ENCODE data around the gene UBE3D. TPM values are rescaled to one million over a fixed set of nuclear protein-coding genes. Genes with fewer than 3 reads are reported as not detected.
"Not testable (repeated sequence)": the region's sequence is repeated elsewhere in the genome, so short reads cannot be mapped to it uniquely, and the experiment has no call there.

Gene UBE3D
- total and polyA plus RNA-seq, 3 donors from 2014 or later: 2.4 to 16.4 (median 13.9) TPM

DNA sequence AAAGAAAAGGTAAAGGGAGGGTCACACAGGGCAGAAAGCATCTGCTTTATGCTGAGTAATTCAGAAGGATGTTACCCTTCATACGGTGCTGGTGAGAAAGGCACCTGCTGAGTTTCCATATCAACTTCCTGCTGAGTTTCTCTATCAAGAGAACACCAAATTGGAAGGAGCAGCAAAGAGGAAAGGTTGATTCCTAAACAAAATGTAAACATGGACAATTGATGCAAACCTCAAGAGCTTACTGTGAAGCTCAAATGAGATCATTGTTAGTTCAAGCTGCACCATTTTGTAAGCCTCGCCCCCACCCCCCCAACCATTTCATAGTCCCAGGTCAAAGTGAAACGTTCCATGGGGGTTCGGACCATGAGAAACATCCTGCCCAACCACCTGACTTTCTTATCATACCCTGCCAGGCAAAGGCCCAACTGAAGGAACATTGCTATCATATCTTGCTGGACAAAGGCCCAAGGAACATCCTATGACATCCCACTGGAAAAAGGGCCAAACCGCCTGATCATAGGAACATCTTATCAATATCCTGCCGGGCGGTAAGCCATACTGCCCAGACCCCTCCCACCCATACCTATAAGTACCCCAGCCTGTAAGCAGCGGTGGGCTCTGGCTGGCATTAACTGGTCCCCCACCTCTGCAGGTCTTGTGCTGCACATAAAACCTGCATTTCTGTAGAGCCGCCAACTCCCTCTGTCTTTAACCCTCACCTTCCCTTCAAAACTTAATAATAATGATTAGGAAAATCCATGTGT lies 171.6 kb downstream of the UBE3D start:
- no peaks in the 10 kb centered on the region for H3K27me3 ChIP-seq
- intact Hi-C loops (cut with DNase I; ENCODE audit: low total_unique reads): no loop called here
- no peaks in the 10 kb centered on the region for H3K36me3 ChIP-seq (ENCODE audit: low read depth, missing control alignments)
- no peaks in the 10 kb centered on the region for H3K4me1 ChIP-seq
- TF ChIP-seq, protein P1, sequence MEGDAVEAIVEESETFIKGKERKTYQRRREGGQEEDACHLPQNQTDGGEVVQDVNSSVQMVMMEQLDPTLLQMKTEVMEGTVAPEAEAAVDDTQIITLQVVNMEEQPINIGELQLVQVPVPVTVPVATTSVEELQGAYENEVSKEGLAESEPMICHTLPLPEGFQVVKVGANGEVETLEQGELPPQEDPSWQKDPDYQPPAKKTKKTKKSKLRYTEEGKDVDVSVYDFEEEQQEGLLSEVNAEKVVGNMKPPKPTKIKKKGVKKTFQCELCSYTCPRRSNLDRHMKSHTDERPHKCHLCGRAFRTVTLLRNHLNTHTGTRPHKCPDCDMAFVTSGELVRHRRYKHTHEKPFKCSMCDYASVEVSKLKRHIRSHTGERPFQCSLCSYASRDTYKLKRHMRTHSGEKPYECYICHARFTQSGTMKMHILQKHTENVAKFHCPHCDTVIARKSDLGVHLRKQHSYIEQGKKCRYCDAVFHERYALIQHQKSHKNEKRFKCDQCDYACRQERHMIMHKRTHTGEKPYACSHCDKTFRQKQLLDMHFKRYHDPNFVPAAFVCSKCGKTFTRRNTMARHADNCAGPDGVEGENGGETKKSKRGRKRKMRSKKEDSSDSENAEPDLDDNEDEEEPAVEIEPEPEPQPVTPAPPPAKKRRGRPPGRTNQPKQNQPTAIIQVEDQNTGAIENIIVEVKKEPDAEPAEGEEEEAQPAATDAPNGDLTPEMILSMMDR (IDR thresholded peaks at IDR 0.05): no peak
- TF ChIP-seq POLR2A (IDR thresholded peaks at IDR 0.05): no peak
- no peak overlapping the region for H3K27ac ChIP-seq
- no peaks in the 10 kb centered on the region for H3K9me3 ChIP-seq
- WGBS, 2 donors: 47 to 73% methylated on average over 5 to 9 of the region's 9 CpGs
- DNase-seq: peak; percentile 63
- no peak overlapping the region for H3K4me3 ChIP-seq

DNA sequence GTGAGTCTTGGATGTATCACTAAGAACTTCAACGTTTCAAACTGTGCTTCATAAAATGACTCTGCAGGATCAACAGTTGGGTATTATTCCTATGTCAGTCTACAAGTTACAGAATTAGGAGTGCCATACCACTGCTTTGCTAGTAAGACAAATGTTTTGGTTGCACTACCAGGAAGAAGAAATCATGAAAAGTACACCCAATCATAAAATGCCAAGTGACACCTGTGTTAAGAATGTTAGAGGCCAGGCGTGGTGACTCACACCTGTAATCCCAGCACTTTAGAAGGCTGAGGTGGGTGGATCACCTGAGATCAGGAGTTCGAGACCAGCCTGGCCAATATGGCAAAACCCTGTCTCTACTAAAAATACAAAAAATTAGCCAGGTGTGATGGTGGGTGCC lies 174.1 kb downstream of the UBE3D start:
- intact Hi-C loops (cut with DNase I; ENCODE audit: low total_unique reads); DNase-seq; H3K36me3 ChIP-seq (ENCODE audit: low read depth, missing control alignments); H3K27me3 ChIP-seq; H3K27ac ChIP-seq; H3K9me3 ChIP-seq; H3K4me3 ChIP-seq; H3K4me1 ChIP-seq: not testable (repeated sequence)
- 90% methylated on average over 3 of the region's 3 CpGs for WGBS, 2 donors

DNA sequence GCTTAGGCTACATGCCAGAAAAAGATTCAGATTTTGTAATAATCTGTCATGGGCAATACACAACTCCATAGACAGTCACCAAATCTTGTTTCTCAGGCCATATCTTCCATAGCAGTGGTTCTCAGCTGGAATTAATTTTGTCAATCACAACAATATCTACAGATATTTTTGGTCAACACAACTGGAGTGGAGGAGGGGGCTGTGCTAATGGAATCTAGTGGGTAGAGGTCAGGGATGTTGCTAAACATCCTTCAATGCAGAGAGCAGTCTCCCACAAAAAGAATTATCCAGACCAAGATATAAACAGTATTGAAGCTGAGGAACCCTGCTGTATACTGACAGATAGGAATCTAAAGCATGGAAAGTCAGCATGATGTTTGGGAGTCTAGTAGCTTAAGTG lies 174.6 kb downstream of the UBE3D start:
- intact Hi-C loops (cut with DNase I; ENCODE audit: low total_unique reads): no loop called here
- H3K4me1 ChIP-seq: no peaks in the 10 kb centered on the region
- H3K36me3 ChIP-seq (ENCODE audit: low read depth, missing control alignments): no peaks in the 10 kb centered on the region
- DNase-seq: no peak
- no peak for TF ChIP-seq POLR2A (IDR thresholded peaks at IDR 0.05)
- TF ChIP-seq, protein P1 (IDR thresholded peaks at IDR 0.05): no peak
- no peak overlapping the region for H3K27ac ChIP-seq
- H3K9me3 ChIP-seq: no peaks in the 10 kb centered on the region
- no peaks in the 10 kb centered on the region for H3K27me3 ChIP-seq
- no peak overlapping the region for H3K4me3 ChIP-seq

DNA sequence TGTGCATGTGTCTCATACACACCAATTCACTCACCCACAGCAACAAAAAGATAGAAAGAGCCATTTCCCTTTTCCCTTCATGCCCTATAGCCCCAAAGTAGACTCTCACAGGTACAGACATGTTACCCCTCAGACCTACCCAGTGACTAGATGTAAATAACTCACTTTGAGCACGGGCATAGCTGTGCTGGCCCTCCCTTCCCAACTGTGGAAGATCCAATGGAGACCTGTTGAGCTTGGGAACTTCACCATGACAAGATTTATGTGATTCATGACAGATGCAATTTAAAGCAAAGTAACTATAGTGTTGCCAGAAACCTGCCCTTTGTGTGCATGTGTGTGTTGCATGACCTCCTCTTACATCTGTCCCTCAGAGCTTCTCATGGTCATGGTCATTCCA lies 175.4 kb downstream of the UBE3D start:
- H3K27ac ChIP-seq: no peak overlapping the region
- H3K4me1 ChIP-seq: no peaks in the 10 kb centered on the region
- no peak for TF ChIP-seq POLR2A (IDR thresholded peaks at IDR 0.05)
- TF ChIP-seq, protein P1 (IDR thresholded peaks at IDR 0.05): no peak
- no peaks in the 10 kb centered on the region for H3K27me3 ChIP-seq
- intact Hi-C loops (cut with DNase I; ENCODE audit: low total_unique reads): no loop called here
- no peak for DNase-seq
- H3K9me3 ChIP-seq: no peaks in the 10 kb centered on the region
- no peak overlapping the region for H3K4me3 ChIP-seq
- WGBS, 2 donors: 100% methylated on average over 1 of the region's 1 CpG
- no peaks in the 10 kb centered on the region for H3K36me3 ChIP-seq (ENCODE audit: low read depth, missing control alignments)

DNA sequence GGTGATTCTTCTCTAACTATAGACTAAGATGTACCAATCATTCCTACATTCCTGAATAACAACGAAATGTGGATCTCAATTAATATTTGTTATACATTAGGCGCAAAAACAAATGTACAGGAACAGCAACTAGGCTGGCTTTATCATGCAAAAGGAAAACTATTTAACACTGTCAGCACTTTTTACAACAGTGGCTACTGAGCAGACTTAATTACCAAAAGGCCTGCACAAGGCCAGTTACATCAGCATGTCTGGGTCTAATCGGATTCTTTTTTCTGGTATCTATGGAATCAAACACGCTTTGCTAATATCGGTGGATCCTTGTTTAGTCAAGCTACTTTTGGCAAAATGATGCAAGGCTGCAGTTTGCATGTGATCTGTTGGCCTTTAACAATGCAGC lies 176.5 kb downstream of the UBE3D start:
- no peaks in the 10 kb centered on the region for H3K27me3 ChIP-seq
- no peak for DNase-seq
- H3K4me3 ChIP-seq: no peak overlapping the region
- H3K36me3 ChIP-seq (ENCODE audit: low read depth, missing control alignments): no peaks in the 10 kb centered on the region
- no peaks in the 10 kb centered on the region for H3K9me3 ChIP-seq
- H3K4me1 ChIP-seq: no peaks in the 10 kb centered on the region
- intact Hi-C loops (cut with DNase I; ENCODE audit: low total_unique reads): no loop called here
- H3K27ac ChIP-seq: no peak overlapping the region
- no peak for TF ChIP-seq POLR2A (IDR thresholded peaks at IDR 0.05)
- TF ChIP-seq, protein P1 (IDR thresholded peaks at IDR 0.05): no peak
- WGBS, 2 donors: 88 to 89% methylated on average over 5 of the region's 5 CpGs

Measured in testis (tissue), 3 donors.